Measurements from ENCODE around the gene IGFLR1. TPM values are rescaled to one million over a fixed set of nuclear protein-coding genes. Genes with fewer than 3 reads are reported as not detected.

IGFLR1 gene
- total and polyA plus RNA-seq, 9 of the 15 experiments (the other 6 are each of a cell fraction or from before 2014, with no cell fraction given): 1.0 to 14.3 (median 4.6) TPM

- TF ChIP-seq TRIM25 (IDR thresholded peaks at IDR 0.05; ENCODE audit: borderline replicate concordance): no peak
- no peak for TF ChIP-seq HMG20B (CRISPR knock-in tag; IDR thresholded peaks at IDR 0.05)
- TF ChIP-seq CHD4 (IDR thresholded peaks at IDR 0.05; ENCODE audit: insufficient read depth, insufficient replicate concordance, low read depth, low read length, poor library complexity, severe bottlenecking): no peak
- no peak for TF ChIP-seq SREBF2 (CRISPR knock-in tag; IDR thresholded peaks at IDR 0.05)
- no peak; a peak in 2 of 4 replicates for TF ChIP-seq TBL1XR1 (IDR thresholded peaks at IDR 0.05; ENCODE audit: low read length in 2 of 2)
- TF ChIP-seq DLX4 (CRISPR knock-in tag; IDR thresholded peaks at IDR 0.05): no peak
- TF ChIP-seq SRSF7 (optimal IDR thresholded peaks at IDR 0.05; ENCODE audit: low read depth, low read length): no peak
- 0 out of 2 replicates have a peak, but pooled peaks have one; percentile 12 for TF ChIP-seq ZFX (CRISPR knock-in tag; IDR thresholded peaks at IDR 0.05)
- TF ChIP-seq SMARCA5 (IDR thresholded peaks at IDR 0.05): no peak
- TF ChIP-seq LARP7 (IDR thresholded peaks at IDR 0.05): no peak
- no peak for TF ChIP-seq TAL1 (IDR thresholded peaks at IDR 0.05)
- no peak for TF ChIP-seq PTBP1 (IDR thresholded peaks at IDR 0.05; ENCODE audit: low read depth, low read length)
- TF ChIP-seq ZBTB1 (CRISPR knock-in tag; IDR thresholded peaks at IDR 0.05; ENCODE audit: borderline replicate concordance, low read depth): no peak
- TF ChIP-seq ZBTB12 (CRISPR knock-in tag; IDR thresholded peaks at IDR 0.05): peak; percentile 81
- no peak for TF ChIP-seq SRSF9 (IDR thresholded peaks at IDR 0.05; ENCODE audit: borderline replicate concordance, low read depth, low read length)
- TF ChIP-seq STAT5A (IDR thresholded peaks at IDR 0.05; ENCODE audit: borderline replicate concordance, low read length): no peak
- 0 out of 2 replicates have a peak, but pooled peaks have one; percentile 43 for TF ChIP-seq IRF1 (CRISPR knock-in tag; IDR thresholded peaks at IDR 0.05; ENCODE audit: borderline replicate concordance)
- peak; percentile 11; the same call in 1 of the 2 replicates for TF ChIP-seq ELF1 (tag; IDR thresholded peaks at IDR 0.05)
- peak; percentile 87 to 88; a peak in 3 of 4 replicates for TF ChIP-seq SIN3A (IDR thresholded peaks at IDR 0.05; ENCODE audit: borderline replicate concordance in 2 of 2, control insufficient read depth in 1 of 2, low read depth in 2 of 2, low read length in 2 of 2)
- TF ChIP-seq GMEB1 (CRISPR knock-in tag; IDR thresholded peaks at IDR 0.05): peak; percentile 61
- no peak for TF ChIP-seq ZFP30 (CRISPR knock-in tag; IDR thresholded peaks at IDR 0.05; ENCODE audit: borderline replicate concordance)
- TF ChIP-seq FOXK1 (CRISPR knock-in tag; IDR thresholded peaks at IDR 0.05; ENCODE audit: borderline replicate concordance): 0 out of 2 replicates have a peak, but pooled peaks have one; percentile 24
Measured at GRCh38 chr19:35745328-35746086, 3.3 kb upstream of the IGFLR1 start, which contains the start of the genes PSENEN and U2AF1L4 (continued).
